Suprapubic skin (tissue), 4 donors: Measurements from ENCODE around the gene MTMR12.

Source experiments
- CTCF ChIP-seq, 2 donors: fragments of 200-600 bp in 1 of 2; fragments of 450-650 bp in 1 of 2; sonication (generic) in 1 of 2; IDR thresholded peaks; one replicate each; pipeline ENCODE4 v1.5.1; 2016 to 2019; ENCODE audit warnings: antibody characterized with exemption in 2 of 2, mild to moderate bottlenecking in 1 of 2, moderate library complexity in 1 of 2
- EP300 ChIP-seq: sonication (generic); formaldehyde crosslinking; IDR thresholded peaks from one replicate; pipeline ENCODE4 v1.6.1; 2017; ENCODE audit warnings: antibody characterized with exemption
- POLR2A ChIP-seq, 2 donors: fragments of 450-650 bp; IDR thresholded peaks; one replicate each; pipeline ENCODE4 v1.6.1; 2017; ENCODE audit warnings: antibody characterized with exemption in 2 of 2, mild to moderate bottlenecking in 2 of 2, moderate library complexity in 2 of 2
- POLR2AphosphoS5 ChIP-seq, 3 donors: sonication (generic); formaldehyde crosslinking; IDR thresholded peaks; one replicate each; pipeline ENCODE4 v1.6.1; 2017; ENCODE audit warnings: antibody characterized with exemption in 3 of 3

- TF ChIP-seq CTCF (IDR thresholded peaks at IDR 0.05), result no peak
- TF ChIP-seq POLR2A (IDR thresholded peaks at IDR 0.05), result no peak
- TF ChIP-seq EP300, result no peak
- no peak for TF ChIP-seq POLR2AphosphoS5 (IDR thresholded peaks at IDR 0.05)
Measured at GRCh38 chr5:32358611-32359010, 45.9 kb upstream of the MTMR12 start.
